HTERT RPE-1 (cell line): Measurements from ENCODE around the gene APMAP.

Experiments
- in situ Hi-C: fragments of 300-500 bp; cut with MboI; formaldehyde crosslinking; loops from 4 replicates; pipeline ENCODE4 v1.14.3; 2020; ENCODE audit warnings: low sequenced_read_pairs

The APMAP gene, protein sequence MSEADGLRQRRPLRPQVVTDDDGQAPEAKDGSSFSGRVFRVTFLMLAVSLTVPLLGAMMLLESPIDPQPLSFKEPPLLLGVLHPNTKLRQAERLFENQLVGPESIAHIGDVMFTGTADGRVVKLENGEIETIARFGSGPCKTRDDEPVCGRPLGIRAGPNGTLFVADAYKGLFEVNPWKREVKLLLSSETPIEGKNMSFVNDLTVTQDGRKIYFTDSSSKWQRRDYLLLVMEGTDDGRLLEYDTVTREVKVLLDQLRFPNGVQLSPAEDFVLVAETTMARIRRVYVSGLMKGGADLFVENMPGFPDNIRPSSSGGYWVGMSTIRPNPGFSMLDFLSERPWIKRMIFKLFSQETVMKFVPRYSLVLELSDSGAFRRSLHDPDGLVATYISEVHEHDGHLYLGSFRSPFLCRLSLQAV

DNA sequence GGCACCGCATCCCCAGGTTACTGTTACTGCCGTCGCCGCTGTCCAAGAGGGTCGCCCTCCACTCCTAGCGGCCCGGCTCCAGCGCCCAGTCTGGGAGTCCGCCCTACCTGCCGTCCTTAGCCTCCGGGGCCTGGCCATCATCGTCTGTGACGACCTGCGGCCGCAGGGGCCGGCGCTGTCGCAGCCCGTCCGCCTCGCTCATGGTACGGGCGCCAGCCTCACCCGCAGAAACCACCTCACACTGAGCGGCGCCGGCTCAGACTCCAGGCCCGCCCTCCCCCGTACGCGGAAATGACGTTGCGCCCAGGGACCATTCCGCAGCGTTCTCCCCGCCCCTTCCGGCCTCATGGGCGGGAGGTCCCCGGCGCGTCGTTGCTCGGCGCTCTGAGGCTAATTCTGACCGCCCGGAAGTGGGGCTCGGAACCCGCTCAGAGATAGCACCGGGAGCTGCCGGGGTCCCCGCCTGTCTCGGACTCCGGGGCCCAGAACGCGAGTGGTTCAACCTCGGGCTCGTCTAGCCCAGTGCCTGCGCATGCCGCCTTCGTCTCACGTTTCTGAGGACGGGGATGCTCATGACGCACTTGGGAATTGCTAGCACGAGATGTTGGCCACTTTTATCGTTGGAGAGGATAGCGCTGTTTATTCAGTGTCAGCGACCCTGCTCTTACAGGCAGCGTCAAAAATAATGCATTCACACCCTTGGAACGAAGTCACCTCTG, at the start of gene APMAP:
Gene APMAP (minus strand): TSS at position 265 of the 719 bp plus-strand sequence. CDS start 63 bp downstream, at position 202.
- in situ Hi-C loops = no loop called here

DNA sequence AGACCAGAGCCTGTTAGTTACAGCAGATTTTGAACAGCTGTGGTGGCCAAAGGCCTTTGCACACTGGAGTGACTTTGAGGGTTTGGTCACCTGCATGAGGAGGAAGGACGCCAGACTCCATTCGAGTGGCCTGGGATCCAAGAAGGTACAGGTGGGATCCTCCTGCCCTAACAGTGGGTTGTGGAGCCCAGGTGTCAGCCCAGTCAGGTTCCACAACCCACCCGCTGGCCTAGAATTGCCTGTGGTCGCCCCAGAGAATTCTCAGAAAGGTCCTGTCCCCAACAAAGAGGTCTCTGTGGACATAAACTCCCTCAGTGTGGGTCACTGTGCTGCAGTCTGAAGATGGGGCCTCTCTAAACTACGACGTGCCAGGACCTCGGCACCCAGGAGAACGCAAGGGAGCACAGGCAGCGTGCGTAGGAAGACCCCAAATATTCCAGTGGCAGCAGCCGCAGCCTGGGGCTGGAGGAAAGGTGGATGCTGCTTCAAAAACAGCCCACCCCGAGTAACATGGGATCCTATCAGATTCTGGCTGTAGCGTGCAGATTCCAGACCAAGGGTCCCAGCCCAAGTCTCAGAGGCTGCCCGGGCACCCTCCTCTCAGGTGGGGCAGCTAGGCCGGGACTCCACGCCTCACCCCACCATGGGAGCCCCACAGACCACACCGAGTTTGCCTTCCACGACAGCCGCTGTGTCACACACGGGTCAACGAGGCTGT, 49.4 kb upstream of the APMAP start:
- in situ Hi-C loops = no loop called here

DNA sequence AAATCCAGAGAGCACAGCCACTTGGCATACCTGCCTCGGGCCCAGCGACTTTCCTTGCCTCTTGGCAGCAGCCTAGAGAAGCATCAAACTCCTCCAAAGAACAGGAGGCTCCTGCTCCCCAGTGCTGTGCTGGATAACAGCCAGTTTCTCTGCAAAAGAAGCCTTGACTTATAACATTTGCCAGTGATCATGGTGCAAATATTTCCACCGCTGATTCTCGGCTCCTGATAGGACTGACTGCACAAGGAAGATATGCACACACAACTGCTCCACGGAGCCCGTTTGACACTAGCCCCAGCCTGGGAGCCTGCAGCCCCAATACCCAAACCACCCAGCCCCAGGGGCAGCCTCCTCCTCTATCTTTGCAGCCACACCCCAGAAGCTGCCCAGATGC, 47.9 kb upstream of the APMAP start:
- in situ Hi-C loops = no loop called here

DNA sequence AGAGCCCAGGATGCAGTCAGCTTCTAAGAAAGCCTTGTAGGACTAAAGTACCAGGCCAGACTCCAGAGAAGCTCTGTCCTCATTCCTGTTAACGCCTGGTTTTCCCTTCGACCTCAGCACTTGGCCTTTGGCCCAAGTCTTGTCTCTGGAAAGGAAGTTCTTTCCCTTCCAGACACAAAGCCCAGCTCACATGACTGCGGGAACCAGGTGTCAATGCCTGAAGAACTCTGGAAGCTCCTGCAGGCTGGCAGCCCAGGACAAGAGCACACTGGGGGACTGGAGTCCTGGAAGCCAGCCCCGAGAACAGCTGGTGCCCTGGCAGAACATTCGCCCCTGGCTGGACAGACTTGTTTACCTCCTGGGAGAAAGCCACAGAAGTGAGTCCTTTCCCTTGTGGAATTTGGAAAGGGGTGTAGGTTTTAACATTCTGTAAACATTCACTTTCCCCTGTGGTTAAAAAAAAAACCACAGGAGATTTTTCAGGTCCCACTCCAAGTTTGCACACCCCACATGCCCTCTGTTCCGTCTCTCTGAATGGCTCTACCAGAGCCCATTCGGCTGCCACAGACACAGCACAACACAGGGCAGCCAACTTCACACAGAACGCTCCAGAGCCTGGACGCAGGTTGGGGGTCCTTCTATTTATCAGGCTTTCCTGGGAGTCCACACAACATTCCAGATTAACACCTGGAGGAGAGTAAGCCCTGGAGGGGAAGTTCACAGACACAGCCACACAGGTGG, 47.3 kb upstream of the APMAP start:
- in situ Hi-C loops = no loop called here

DNA sequence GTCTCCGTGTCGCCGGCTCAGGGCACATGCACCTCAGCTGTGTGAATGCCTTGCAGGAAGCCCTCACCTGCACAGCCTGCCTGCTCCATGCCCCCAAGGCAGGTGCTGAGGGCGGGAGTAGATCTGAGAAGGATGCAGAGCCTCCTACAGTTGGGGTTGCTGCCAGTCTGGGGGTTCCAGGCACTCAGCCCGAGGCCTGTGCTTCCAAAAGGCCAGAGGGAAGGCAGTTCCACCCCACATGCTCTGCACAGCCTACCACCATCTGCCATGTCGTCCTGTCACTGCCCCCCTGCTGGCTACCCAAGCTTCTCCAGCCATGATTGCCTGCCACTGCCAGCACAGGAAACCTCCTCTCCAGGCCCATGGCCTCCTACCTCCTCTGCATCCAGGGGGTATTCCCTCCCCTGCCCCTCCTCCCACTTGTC, 46.1 kb upstream of the APMAP start:
- in situ Hi-C loops = no loop called here

DNA sequence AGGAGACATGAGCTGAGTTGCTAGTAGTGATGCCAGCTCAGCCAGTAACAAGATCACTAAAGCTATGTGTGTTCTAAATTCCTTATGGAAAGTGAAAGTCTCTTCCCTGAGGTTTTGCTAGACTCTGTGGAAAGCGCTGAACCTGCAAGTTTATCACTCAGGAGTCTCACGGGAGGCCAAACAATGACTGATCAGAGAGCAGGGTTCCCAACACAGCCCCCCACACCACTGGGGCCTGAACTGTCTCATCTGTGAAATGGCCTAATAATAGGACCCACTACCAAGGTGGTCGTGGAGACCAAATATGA, 45.5 kb upstream of the APMAP start:
- in situ Hi-C loops = no loop called here

DNA sequence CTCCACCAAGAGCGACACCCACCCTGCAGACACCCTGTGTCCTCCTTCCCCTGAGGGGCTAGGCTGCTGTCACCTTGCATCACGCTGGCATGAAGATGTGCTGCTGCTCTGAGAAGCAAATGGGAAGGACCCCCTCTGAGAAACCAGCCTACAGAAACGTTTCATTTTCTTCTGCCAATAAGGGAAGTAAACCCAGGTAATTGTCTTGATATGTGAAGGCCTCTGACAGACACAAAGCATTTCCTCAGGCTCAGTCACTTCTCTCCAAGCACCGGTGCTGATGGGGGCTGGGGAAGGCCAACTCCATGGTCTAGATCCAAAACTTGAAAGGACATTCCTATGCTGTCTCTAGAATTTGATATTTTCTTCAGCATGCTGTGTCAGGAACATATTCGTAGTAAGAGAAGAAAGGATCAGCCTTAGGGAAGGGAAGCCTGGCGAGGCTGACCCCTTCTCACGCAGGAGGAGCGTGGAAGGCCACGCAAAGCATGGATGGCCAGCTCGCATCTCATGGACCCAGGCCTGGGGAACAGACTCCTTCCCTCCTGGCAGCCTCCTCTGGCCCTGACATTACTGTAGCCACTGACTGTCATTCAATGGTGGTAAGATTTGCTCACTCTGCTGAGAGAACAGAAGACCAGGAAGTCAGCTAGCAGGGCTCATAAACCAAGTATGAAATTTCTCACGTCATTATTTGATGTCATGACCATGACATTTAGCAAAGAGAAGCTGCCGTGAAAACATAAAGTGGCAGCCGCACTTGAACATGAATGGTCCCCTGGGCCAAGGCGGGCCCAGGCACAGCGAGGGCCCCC, 44.9 kb upstream of the APMAP start:
- in situ Hi-C loops = no loop called here

DNA sequence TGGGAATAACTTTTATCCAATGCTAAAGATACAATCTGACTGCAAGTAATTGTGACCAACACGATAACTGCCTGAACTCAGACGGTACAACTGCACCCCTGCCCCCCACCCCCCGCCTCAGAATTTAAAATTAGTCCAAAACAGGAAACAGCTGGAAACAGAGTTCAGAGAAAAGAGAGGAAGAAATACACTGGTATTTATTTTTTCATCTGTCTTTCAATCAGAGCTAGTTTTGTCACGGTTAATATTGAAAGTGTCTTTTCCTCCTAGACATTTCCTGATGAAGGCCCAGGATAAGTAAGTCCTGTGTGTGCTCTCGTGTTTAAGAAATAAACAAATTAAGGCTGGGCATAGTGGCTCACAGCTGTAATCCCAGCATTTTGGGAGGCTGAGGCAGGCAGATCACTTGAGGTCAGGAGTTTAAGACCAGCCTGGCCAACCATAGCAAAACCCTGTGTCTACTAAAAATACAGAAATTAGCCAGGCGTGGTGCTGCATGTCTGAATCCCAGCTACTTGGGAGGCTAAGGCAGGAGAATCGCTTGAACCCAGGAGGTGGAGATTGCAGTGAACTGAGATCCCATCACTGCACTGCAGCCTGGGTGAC, 43.9 kb upstream of the APMAP start:
- in situ Hi-C loops = no loop called here

DNA sequence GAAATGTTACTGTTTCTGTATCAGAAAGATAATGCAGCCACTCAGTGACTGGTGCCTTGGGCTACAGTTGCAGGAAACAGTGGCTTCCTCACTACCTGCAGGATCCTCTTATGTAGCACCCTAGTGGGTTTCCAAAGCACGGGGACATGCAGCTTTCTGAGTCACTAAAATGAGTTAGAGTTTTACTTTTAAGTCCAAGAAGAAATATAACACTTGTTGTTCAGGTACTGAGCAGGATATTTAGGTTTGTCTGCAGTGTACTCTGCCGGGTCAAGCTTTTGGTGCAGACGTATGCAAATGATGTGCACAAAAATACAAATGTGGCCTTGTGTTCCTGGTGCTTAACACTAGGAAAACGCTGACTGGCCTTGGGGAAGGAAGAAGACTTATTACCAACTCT, 43.4 kb upstream of the APMAP start:
- in situ Hi-C loops = no loop called here

DNA sequence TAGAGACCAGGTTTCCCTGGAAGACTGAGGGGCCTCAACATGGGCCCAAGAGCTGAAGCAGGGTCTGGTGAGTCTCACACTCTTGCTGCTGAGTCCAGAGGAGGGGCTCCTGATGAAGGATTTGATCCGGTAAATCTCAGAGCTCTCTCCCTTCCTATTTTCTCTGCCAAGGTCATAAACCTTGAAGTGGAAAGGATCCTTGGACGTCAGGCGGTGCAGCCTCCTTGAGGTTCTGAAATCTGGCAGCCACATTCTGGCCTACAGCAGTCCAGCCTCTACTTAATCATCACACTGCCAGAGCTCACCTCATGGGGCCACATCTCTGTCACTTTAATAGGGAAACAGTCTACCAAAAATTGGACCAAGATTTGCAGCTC, 41.4 kb upstream of the APMAP start:
- in situ Hi-C loops = no loop called here

DNA sequence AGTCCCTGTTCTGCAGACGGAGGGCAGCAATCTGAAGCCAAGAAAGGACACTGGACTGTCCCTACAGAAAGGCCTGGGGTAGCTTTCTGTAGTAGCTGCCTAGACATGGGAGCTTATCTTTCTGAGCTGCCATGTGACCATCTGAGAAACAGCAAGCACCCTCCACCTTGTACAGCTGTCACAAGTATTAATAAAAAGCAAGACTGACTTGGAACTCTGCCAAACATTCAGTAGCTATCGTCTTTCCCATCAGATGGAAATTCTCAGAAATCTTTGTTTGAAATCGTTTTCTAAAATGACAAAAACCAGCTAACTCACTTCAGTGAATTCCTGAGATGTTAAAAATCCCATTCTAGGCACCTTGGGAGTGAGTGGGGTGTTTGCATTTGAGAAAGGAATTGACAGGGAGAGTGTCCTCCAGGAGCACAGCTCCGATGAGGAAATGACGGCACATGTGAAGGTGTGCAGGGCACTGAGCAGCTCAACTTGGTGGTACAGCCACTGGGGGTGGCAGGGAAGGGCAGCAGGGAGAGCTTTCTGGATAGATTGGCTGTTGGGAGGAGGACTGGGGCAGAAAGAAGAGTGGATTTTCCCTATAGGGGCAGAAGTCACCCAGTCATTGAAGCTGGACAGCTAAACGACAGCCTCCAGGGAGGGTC, 40.8 kb upstream of the APMAP start:
- in situ Hi-C loops = no loop called here

DNA sequence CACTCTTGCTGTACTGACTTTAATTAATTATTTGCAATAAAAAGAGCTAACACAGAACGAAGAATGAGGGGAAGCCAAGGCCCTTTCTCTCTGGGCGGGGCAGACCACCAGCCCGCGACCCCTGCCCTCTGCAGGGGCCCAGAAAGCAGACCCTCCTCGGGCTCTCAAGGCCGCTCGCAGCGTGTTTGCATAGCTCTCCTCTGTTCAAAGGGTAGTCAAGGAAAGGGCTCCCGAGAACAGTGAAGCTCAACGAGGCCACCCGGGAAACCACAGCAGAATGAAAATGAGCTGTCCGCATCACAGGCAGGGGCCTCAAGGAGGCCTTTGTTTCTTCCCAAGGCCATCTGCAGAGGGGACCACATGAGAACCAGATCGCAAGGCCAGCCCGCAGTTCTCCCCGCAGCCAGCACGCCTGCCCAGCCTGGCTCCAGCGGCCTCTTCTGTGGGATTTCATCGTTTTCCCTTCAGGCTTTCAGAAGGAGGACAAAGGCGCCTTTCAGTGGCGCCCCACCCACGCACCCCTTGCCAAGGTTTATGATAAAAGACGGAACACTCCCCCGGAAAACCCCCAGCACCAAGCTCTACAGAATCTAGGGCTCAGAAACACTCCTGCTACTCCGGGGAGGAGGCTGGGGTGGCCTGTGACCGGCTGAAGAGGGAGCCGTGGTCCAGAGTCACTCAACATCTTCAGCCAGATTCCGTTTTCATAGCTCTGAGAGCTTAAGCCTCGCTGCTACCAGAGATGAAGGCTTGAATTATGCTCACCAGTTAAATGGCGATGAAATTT, 40.1 kb upstream of the APMAP start:
- in situ Hi-C loops = no loop called here

DNA sequence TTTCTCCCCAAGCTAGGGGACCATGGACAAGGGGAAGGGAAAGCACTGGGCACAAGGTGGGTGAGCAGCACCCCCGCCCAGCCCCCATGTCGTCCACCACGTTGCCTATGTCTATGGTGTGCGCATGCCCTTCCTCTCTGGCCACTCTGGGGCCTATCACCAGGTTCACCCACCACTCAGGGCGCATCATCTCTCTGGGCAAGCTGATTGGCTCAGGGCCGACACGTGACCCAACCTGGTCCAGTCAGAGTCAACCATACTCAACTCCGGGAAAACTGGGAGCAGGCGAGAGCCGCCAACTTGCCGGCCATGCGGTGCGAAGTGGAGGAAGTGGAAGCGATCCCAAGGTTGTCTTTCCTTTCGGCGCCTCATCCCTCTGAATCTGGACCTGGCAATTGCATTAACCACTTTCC, 39.5 kb upstream of the APMAP start:
- in situ Hi-C loops = no loop called here

DNA sequence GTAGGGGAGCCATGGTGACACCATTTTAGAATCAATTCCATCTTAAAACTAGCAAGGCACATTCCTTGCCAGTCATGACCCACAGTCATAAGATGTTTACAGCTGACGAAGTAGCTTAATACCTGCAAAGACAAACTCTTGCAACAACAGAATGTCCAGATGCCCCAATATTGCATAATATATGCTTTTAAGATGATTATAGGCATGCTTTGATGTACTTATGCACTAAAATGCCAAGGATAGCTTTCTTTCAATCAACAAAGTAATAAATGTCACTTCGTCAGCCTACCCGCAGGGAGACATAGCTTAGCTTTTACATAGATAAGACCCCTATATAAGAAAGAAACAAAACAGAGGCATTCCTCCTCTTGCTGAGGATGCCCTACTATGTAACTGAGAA, 38.7 kb upstream of the APMAP start:
- in situ Hi-C loops = no loop called here

DNA sequence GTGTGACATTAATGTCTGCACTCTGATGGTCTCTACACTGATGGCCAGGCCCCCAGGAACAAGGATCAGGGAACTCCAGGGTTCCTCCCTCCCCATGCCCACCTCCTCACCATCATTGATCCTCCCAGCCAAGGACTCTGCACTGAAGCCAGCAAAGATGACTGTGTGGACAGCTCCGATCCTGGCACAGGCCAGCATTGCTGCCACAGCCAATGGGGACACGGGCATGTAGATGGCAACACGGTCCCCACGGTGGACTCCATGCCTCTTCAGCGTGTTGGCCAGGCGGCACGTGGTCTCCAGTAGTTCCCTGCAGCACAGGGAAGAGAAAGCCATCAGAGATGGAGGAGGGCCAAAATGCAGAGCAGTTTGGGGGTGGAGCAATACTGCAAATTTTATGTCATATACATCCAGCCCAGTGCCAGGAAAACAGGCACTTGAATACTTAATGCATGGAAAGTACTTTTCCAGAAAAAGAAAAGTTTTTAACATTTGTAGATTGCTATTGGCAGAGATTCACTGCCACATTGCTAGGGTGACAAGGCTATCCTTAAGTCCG, 38.2 kb upstream of the APMAP start:
- in situ Hi-C loops = no loop called here

DNA sequence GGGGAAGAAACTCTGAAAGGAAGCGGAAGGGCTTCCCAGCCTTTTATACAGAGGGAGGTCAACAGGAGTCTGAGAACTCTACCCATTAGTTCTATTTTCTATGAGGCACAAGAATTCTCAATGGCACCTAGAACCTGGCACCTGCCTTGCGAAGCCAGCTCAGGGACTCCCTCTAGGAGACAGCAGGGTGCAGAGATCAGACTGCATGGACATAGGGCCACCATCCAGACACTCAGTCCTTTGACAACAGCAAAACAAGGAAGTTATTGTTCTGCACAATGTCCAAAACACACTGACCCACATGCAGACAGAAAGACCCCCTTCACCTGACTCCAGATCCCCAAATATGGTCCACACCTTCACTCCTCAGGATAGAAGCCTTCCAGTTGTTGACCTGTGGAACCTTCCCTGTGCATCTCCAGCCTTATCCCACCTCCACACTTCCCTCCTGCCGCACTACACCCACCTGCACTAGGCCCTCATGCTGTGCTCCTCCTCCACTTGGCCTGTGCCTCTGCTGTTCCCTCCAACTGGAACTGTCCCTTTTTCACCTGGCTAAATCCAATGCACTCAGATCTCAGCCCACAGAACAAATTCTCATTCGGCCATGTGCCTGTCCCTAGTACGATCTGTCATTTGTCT, 37.6 kb upstream of the APMAP start:
- in situ Hi-C loops = no loop called here

DNA sequence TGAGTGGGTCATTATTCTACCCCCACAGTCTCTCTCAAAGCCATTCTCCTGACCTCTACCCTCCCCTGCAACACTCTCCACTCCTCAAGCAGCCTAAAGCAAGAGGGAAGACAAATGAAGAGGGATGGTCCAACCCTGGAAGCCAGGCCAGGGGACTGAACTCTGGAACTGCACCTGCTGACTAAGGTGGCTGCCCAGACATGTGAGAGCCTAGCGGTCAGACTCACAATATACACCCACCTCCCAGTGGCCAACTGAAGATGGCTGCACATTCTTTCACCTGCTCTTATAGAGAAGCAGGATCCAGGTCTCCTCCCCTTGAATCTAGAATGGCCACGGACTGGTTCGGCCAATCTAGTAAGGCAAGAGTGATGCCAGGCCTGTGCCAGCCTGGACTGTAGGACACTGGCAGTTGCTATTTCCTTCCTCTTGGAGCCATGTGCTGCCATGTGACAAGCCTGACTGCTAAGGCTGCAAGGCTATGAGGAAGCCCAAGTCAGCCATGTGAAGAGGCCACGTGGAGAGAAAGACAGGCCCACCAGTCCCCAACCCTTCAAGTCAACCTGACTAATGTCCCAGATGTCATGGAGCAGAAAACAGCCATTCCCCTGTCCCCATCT, 33.5 kb upstream of the APMAP start:
- in situ Hi-C loops = no loop called here
